Endothelial cell (in vitro differentiated cells): ENCODE results near the gene SLC27A3. TPM values are rescaled to one million over a fixed set of nuclear protein-coding genes. Genes with fewer than 3 reads are reported as not detected.

ENCODE experiments used
- DNase-seq: peaks from one replicate; pipeline ENCODE4 v3.0.0; 2021; ENCODE audit warnings: low spot score
- H3K27ac Mint-ChIP-seq: one replicate; pipeline ENCODE4 v1.8.0; 2021; ENCODE audit warnings: mixed read lengths, inconsistent platforms; ENCODE audit not compliant: unreplicated experiment
- H3K27me3 Mint-ChIP-seq: one replicate; pipeline ENCODE4 v1.8.0; 2021; ENCODE audit warnings: mild to moderate bottlenecking, moderate library complexity, mixed read lengths, inconsistent platforms; ENCODE audit not compliant: unreplicated experiment
- H3K36me3 Mint-ChIP-seq: one replicate; pipeline ENCODE4 v1.8.0; 2021; ENCODE audit warnings: mild to moderate bottlenecking, low read depth, mixed read lengths, inconsistent platforms; ENCODE audit not compliant: unreplicated experiment
- H3K4me1 Mint-ChIP-seq: one replicate; pipeline ENCODE4 v1.8.0; 2021; ENCODE audit warnings: mild to moderate bottlenecking, mixed read lengths, inconsistent platforms; ENCODE audit not compliant: unreplicated experiment
- H3K4me3 Mint-ChIP-seq: one replicate; pipeline ENCODE4 v1.8.0; 2021; ENCODE audit warnings: mild to moderate bottlenecking, mixed read lengths, inconsistent platforms; ENCODE audit not compliant: unreplicated experiment
- H3K9me3 Mint-ChIP-seq: one replicate; pipeline ENCODE4 v1.8.0; 2021; ENCODE audit warnings: mixed read lengths, inconsistent platforms; ENCODE audit not compliant: unreplicated experiment
- CTCF ChIP-seq: fragments of 200-600 bp; sonication (generic); IDR thresholded peaks from one replicate; pipeline ENCODE4 v1.5.0; 2021; ENCODE audit warnings: antibody characterized with exemption; ENCODE audit not compliant: unreplicated experiment
- total RNA-seq: library from RNA; stranded (reverse); fragmentation: NEBNext Ultra II Directional; extraction: Animal tissue kit (Norgen Biotek cat#: 25700); gene quantifications from one replicate; pipeline ENCODE4 v1.2.1, GENCODE V29; 2021; ENCODE audit not compliant: unreplicated experiment

Gene SLC27A3
- total RNA-seq, 1 donor from 2014 or later = 72.7 TPM

GRCh38 chr1:153799016-153799415 lies 23.8 kb downstream of the SLC27A3 start:
- no peak overlapping the region for H3K4me3 Mint-ChIP-seq
- no peaks in the 10 kb centered on the region for H3K9me3 Mint-ChIP-seq
- peaks cover 8% of the 10 kb centered on the region for H3K27me3 Mint-ChIP-seq
- no peak for TF ChIP-seq CTCF
- H3K4me1 Mint-ChIP-seq = peaks cover 4% of the 10 kb centered on the region
- DNase-seq = no peak
- peaks cover 13% of the 10 kb centered on the region for H3K36me3 Mint-ChIP-seq
- H3K27ac Mint-ChIP-seq = no peak overlapping the region

GRCh38 chr1:153799566-153800465 lies 24.6 kb downstream of the SLC27A3 start:
- H3K27ac Mint-ChIP-seq = no peak overlapping the region
- no peaks in the 10 kb centered on the region for H3K9me3 Mint-ChIP-seq
- no peak for TF ChIP-seq CTCF
- H3K4me3 Mint-ChIP-seq = no peak overlapping the region
- DNase-seq = no peak
- peaks cover under 1% of the 10 kb centered on the region for H3K4me1 Mint-ChIP-seq
- peaks cover 14% of the 10 kb centered on the region for H3K36me3 Mint-ChIP-seq
- peaks cover 5% of the 10 kb centered on the region for H3K27me3 Mint-ChIP-seq

- H3K27me3 Mint-ChIP-seq = peaks cover 8% of the 10 kb centered on the region
- TF ChIP-seq CTCF = no peak
- no peaks in the 10 kb centered on the region for H3K4me1 Mint-ChIP-seq
- no peak for DNase-seq
- no peaks in the 10 kb centered on the region for H3K9me3 Mint-ChIP-seq
- no peak overlapping the region for H3K27ac Mint-ChIP-seq
- no peak overlapping the region for H3K4me3 Mint-ChIP-seq
- peaks cover 16% of the 10 kb centered on the region for H3K36me3 Mint-ChIP-seq
Observed at GRCh38 chr1:153800516-153800915, 25.3 kb downstream of the SLC27A3 start.

- H3K9me3 Mint-ChIP-seq = no peaks in the 10 kb centered on the region
- peaks cover 18% of the 10 kb centered on the region for H3K36me3 Mint-ChIP-seq
- DNase-seq = no peak
- TF ChIP-seq CTCF = no peak
- H3K27ac Mint-ChIP-seq = no peak overlapping the region
- no peak overlapping the region for H3K4me3 Mint-ChIP-seq
- no peaks in the 10 kb centered on the region for H3K4me1 Mint-ChIP-seq
- H3K27me3 Mint-ChIP-seq = peaks cover 8% of the 10 kb centered on the region
Observed at GRCh38 chr1:153801028-153801625, 25.9 kb downstream of the SLC27A3 start.
